ENCODE measurements around the gene LRRC56. TPM values are rescaled to one million over a fixed set of nuclear protein-coding genes. Genes with fewer than 3 reads are reported as not detected.

Gene LRRC56
- total and polyA plus RNA-seq, 2 of the 13 experiments (the other 11 are each of a cell fraction or from before 2014, with no cell fraction given), result 0.11 to 0.29 TPM

- TF ChIP-seq AFF4 (CRISPR knock-in tag; IDR thresholded peaks at IDR 0.05) (no peak), ATF7-NPFF (CRISPR knock-in tag; IDR thresholded peaks at IDR 0.05; ENCODE audit: low read depth) (no peak), DNMT3B (CRISPR knock-in tag; conservative IDR thresholded peaks at IDR 0.05) (no peak), NFRKB (IDR thresholded peaks at IDR 0.05) (no peak), SMC3 (IDR thresholded peaks at IDR 0.05; ENCODE audit: low read length) (no peak), NR2C2 (CRISPR knock-in tag; IDR thresholded peaks at IDR 0.05; ENCODE audit: borderline replicate concordance) (no peak), KDM6A (CRISPR knock-in tag; IDR thresholded peaks at IDR 0.05; ENCODE audit: low read depth) (no peak), HMG20A (CRISPR knock-in tag; IDR thresholded peaks at IDR 0.05; ENCODE audit: borderline replicate concordance) (no peak), ZNF326 (CRISPR knock-in tag; IDR thresholded peaks at IDR 0.05; ENCODE audit: borderline replicate concordance) (no peak), ZNF768 (CRISPR knock-in tag; IDR thresholded peaks at IDR 0.05) (no peak), SRF (IDR thresholded peaks at IDR 0.05; ENCODE audit: low read depth, low read length) (no peak), ZBTB26 (CRISPR knock-in tag; IDR thresholded peaks at IDR 0.05; ENCODE audit: borderline replicate concordance) (no peak), MAFK (conservative IDR thresholded peaks at IDR 0.05 in 1 of 2, IDR thresholded peaks at IDR 0.05 in 1 of 2; ENCODE audit: low read length in 2 of 2) (no peak)
- TF ChIP-seq, protein P1, sequence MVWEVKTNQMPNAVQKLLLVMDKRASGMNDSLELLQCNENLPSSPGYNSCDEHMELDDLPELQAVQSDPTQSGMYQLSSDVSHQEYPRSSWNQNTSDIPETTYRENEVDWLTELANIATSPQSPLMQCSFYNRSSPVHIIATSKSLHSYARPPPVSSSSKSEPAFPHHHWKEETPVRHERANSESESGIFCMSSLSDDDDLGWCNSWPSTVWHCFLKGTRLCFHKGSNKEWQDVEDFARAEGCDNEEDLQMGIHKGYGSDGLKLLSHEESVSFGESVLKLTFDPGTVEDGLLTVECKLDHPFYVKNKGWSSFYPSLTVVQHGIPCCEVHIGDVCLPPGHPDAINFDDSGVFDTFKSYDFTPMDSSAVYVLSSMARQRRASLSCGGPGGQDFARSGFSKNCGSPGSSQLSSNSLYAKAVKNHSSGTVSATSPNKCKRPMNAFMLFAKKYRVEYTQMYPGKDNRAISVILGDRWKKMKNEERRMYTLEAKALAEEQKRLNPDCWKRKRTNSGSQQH (CRISPR knock-in tag; IDR thresholded peaks at IDR 0.05; ENCODE audit: low read depth), result peak; percentile 51; the same call in 1 of the 2 replicates
- TF ChIP-seq, protein P2, sequence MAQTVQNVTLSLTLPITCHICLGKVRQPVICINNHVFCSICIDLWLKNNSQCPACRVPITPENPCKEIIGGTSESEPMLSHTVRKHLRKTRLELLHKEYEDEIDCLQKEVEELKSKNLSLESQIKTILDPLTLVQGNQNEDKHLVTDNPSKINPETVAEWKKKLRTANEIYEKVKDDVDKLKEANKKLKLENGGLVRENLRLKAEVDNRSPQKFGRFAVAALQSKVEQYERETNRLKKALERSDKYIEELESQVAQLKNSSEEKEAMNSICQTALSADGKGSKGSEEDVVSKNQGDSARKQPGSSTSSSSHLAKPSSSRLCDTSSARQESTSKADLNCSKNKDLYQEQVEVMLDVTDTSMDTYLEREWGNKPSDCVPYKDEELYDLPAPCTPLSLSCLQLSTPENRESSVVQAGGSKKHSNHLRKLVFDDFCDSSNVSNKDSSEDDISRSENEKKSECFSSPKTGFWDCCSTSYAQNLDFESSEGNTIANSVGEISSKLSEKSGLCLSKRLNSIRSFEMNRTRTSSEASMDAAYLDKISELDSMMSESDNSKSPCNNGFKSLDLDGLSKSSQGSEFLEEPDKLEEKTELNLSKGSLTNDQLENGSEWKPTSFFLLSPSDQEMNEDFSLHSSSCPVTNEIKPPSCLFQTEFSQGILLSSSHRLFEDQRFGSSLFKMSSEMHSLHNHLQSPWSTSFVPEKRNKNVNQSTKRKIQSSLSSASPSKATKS (CRISPR knock-in tag; IDR thresholded peaks at IDR 0.05), result no peak
- TF ChIP-seq, protein P3, sequence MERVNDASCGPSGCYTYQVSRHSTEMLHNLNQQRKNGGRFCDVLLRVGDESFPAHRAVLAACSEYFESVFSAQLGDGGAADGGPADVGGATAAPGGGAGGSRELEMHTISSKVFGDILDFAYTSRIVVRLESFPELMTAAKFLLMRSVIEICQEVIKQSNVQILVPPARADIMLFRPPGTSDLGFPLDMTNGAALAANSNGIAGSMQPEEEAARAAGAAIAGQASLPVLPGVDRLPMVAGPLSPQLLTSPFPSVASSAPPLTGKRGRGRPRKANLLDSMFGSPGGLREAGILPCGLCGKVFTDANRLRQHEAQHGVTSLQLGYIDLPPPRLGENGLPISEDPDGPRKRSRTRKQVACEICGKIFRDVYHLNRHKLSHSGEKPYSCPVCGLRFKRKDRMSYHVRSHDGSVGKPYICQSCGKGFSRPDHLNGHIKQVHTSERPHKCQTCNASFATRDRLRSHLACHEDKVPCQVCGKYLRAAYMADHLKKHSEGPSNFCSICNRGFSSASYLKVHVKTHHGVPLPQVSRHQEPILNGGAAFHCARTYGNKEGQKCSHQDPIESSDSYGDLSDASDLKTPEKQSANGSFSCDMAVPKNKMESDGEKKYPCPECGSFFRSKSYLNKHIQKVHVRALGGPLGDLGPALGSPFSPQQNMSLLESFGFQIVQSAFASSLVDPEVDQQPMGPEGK (CRISPR knock-in tag; IDR thresholded peaks at IDR 0.05), result 0 out of 2 replicates have a peak, but pooled peaks have one; percentile 12
Measured at GRCh38 chr11:567629-568292, 30.4 kb downstream of the LRRC56 start (continued).
